K562 (cell line): Measurements from ENCODE around the gene TRIP10.

Source experiments
- CREBBP ChIP-seq: IDR thresholded peaks from one replicate; pipeline ENCODE4 v1.6.1; 2012; ENCODE audit warnings: low read depth, mild to moderate bottlenecking, control low read depth, inconsistent platforms, low read length
- FOXA1 ChIP-seq: fragments of 450-650 bp; IDR thresholded peaks from 2 replicates; pipeline ENCODE4 v1.6.1; 2016; ENCODE audit warnings: mild to moderate bottlenecking, borderline replicate concordance
- SMC3 ChIP-seq: conservative IDR thresholded peaks from 2 replicates; pipeline ENCODE4 v1.6.1; 2011; ENCODE audit warnings: low read depth, low read length, improper control_type of control experiment; ENCODE audit not compliant: insufficient read depth
- SNRNP70 ChIP-seq: fragments of 200-400 bp; formaldehyde crosslinking; optimal IDR thresholded peaks from 2 replicates; pipeline ENCODE3; 2017; ENCODE audit warnings: low read depth, low read length
- SP1 ChIP-seq: sonication (generic); formaldehyde crosslinking; IDR thresholded peaks from 2 replicates; pipeline ENCODE4 v1.8.1; 2022; ENCODE audit warnings: mild to moderate bottlenecking, missing genetic modification reagents
- TAF7 ChIP-seq: fragments of 450-650 bp; IDR thresholded peaks from 2 replicates; pipeline ENCODE4 v1.6.1; 2016; ENCODE audit warnings: missing genetic modification characterization, missing compliant biosample characterization

DNA sequence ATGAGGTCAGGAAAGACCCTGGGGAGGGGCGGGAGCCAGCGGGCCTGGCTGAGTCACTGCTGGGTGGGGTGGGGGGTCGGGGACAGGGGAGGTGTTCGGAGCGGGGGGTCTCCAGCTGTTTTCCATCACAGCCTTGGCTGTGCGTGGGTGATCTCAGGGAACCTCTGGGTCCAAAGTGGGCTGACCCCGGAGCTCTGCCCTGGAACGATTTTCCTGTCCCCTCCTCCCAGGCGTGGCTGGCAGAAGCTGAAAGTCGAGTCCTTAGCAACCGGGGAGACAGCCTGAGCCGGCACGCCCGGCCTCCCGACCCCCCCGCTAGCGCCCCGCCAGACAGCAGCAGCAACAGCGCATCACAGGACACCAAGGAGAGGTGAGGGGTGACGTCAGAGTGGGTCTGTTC is 10.6 kb downstream of the TRIP10 start:
- no peak for TF ChIP-seq SMC3
- TF ChIP-seq FOXA1, result no peak
- TF ChIP-seq SP1 (CRISPR knock-in tag), result no peak
- TF ChIP-seq SNRNP70, result no peak
- no peak for TF ChIP-seq TAF7
- TF ChIP-seq CREBBP, result no peak
